Neural progenitor cell (in vitro differentiated cells): Measurements from ENCODE around the gene SCAF8.

Source experiments
- CTCF ChIP-seq: fragments of 200-600 bp; sonication (generic); IDR thresholded peaks from 2 replicates; pipeline ENCODE4 v1.5.1; 2017; ENCODE audit warnings: antibody characterized with exemption, mild to moderate bottlenecking
- EZH2 ChIP-seq: fragments of 200-600 bp; sonication (generic); IDR thresholded peaks from 2 replicates; pipeline ENCODE4 v1.6.1; 2017; ENCODE audit warnings: antibody characterized with exemption, mild to moderate bottlenecking, moderate library complexity
- EZH2phosphoT487 ChIP-seq: fragments of 200-600 bp; sonication (generic); IDR thresholded peaks from 2 replicates; pipeline ENCODE4 v1.6.1; 2017; ENCODE audit warnings: antibody characterized with exemption

DNA sequence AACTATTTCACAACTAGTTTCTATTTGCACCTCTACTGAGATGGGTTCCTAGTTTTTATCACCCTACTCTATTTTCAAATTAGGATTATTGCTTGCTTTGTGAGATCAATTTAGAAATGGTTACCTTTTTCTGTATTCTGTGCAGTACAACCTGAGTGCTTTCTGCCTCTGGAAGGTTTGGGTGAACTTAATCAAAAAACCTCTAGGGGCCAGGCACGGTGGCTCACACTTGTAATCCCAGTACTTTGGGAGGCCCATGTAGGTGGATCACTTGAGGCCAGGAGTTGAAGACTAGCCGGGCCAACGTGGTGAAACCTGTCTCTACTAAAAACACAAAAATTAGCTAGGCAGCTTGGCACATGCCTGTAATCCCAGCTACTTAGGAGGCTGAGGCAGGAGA, 63.3 kb downstream of the SCAF8 start:
- TF ChIP-seq EZH2phosphoT487 (no peak), CTCF (no peak), EZH2 (no peak)
